ENCODE results near the gene CASTOR1.

- TF ChIP-seq CTCF (conservative IDR thresholded peaks at IDR 0.05; ENCODE audit: low read length) (no peak), EZH2phosphoT487 (IDR thresholded peaks at IDR 0.05; ENCODE audit: borderline replicate concordance, low read depth, low read length) (no peak)
Measured at GRCh38 chr22:30317778-30318177, 28.5 kb upstream of the CASTOR1 start.

Data from OCI-LY7 (cell line).